Testis (tissue), 3 donors: ENCODE measurements around the gene CTBP2. TPM values are rescaled to one million over a fixed set of nuclear protein-coding genes. Genes with fewer than 3 reads are reported as not detected.

Experiments
- DNase-seq: peaks from one replicate; pipeline ENCODE4 v3.0.0-alpha.2; 2019
- H3K27ac ChIP-seq, 2 donors: fragments of 200-600 bp; sonication (generic); one replicate each; pipeline ENCODE4 v1.5.1; 2019
- H3K27me3 ChIP-seq: fragments of 200-600 bp; sonication (generic); one replicate; pipeline ENCODE4 v1.5.1; 2019
- H3K36me3 ChIP-seq: fragments of 200-600 bp; sonication (generic); one replicate; pipeline ENCODE4 v1.5.1; 2017; ENCODE audit warnings: low read depth; ENCODE audit errors: missing control alignments
- H3K4me1 ChIP-seq: fragments of 200-600 bp; sonication (generic); one replicate; pipeline ENCODE4 v1.5.1; 2019
- H3K4me3 ChIP-seq, 2 donors: fragments of 200-600 bp; sonication (generic); one replicate each; pipeline ENCODE4 v1.5.1; 2017 to 2019
- H3K9me3 ChIP-seq: fragments of 200-600 bp; sonication (generic); one replicate; pipeline ENCODE4 v1.5.1; 2017
- POLR2A ChIP-seq: fragments of 450-650 bp; IDR thresholded peaks from one replicate; pipeline ENCODE4 v1.6.1; 2017; ENCODE audit warnings: antibody characterized with exemption, mild to moderate bottlenecking, moderate library complexity
- WGBS, 2 donors: methylation state at CpG; one replicate each; pipeline ENCODE4 v1.1.5; 2018; 5-methylcytosine and 5-hydroxymethylcytosine counted together
- intact Hi-C: fragments of 100-400 bp; cut with DNase I; formaldehyde crosslinking; loops from one replicate; pipeline ENCODE4 v1.15.1; 2023; ENCODE audit warnings: low total_unique reads
- polyA plus RNA-seq: library from polyadenylated mRNA; stranded (reverse); fragments of 350-450 nt; fragmentation: Illumina TruSeq; extraction: RNeasy Lipid Tissue Mini Kit (QIAGEN cat#74804); gene quantifications from one replicate; pipeline ENCODE4 v1.2.3, GENCODE V29; 2014; ENCODE audit warnings: low read depth, low replicate concordance; ENCODE audit not compliant: insufficient read depth
- total RNA-seq, 2 donors: library from RNA; depleted of rRNA; stranded (reverse); fragments of >200 nt; gene quantifications; one replicate each; pipeline ENCODE4 v1.2.3, GENCODE V29; 2016
- TF ChIP-seq, protein P1 (sequence below), 3 experiments: fragments of 450-650 bp in 2 of 3; fragments of 200-600 bp in 1 of 3; sonication (generic) in 1 of 3; IDR thresholded peaks; one replicate each; pipeline ENCODE4 v1.5.1; 2016 to 2019; ENCODE audit warnings: antibody characterized with exemption in 3 of 3, mild to moderate bottlenecking in 2 of 3, moderate library complexity in 1 of 3

CTBP2 gene
- total and polyA plus RNA-seq, 3 donors from 2014 or later = 44.7 to 79.5 (median 52.4) TPM

DNA sequence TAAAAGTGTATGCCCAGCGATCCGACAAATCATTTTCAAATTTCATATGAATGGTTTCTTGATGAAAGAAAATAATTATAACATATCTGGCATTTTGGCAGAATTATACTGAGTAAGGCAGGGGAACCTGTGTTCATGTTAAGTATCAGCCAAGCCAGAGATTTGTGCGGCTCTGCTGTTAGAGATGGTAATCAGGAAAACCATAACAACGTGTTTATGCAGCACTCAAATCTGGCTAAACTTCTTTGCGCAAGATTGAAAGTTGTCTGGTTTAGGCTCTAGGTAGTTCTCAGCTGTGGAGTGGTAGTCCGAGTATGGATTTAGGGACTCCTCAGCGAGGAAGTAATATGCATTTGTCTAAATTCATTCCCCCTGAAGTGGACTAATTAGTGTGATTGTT is 8.9 kb upstream of the CTBP2 start:
- TF ChIP-seq POLR2A = no peak
- TF ChIP-seq, protein P1, sequence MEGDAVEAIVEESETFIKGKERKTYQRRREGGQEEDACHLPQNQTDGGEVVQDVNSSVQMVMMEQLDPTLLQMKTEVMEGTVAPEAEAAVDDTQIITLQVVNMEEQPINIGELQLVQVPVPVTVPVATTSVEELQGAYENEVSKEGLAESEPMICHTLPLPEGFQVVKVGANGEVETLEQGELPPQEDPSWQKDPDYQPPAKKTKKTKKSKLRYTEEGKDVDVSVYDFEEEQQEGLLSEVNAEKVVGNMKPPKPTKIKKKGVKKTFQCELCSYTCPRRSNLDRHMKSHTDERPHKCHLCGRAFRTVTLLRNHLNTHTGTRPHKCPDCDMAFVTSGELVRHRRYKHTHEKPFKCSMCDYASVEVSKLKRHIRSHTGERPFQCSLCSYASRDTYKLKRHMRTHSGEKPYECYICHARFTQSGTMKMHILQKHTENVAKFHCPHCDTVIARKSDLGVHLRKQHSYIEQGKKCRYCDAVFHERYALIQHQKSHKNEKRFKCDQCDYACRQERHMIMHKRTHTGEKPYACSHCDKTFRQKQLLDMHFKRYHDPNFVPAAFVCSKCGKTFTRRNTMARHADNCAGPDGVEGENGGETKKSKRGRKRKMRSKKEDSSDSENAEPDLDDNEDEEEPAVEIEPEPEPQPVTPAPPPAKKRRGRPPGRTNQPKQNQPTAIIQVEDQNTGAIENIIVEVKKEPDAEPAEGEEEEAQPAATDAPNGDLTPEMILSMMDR (IDR thresholded peaks at IDR 0.05) = no peak
- intact Hi-C loops = no loop called here
- Histone ChIP-seq H3K36me3 (no peaks in the 10 kb centered on the region), H3K4me3 (no peak overlapping the region), H3K27ac (no peak overlapping the region), H3K9me3 (no peaks in the 10 kb centered on the region), H3K27me3 (no peaks in the 10 kb centered on the region), H3K4me1 (no peaks in the 10 kb centered on the region)
- WGBS, 2 donors = 85 to 90% methylated on average over 7 of the region's 7 CpGs
- no peak for DNase-seq

DNA sequence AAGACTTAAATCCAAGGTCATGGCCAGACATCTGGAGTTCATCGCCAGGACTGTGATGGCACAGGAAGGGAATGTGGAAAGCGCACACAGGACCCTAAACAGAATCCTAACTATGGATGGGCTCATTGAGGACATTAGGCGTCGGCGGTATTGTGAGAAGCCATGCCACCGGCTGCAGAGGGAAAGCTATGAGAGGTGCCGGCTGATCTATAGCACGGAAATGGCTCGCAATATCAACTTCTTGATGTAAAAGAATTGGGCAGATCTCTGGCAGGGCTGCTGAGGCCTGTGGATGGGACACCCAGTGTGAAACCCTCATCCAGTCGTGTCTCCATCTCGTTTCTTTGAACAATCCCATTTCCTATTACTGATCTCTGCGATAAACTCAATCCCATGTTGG is 6.3 kb upstream of the CTBP2 start:
- H3K9me3 ChIP-seq = no peaks in the 10 kb centered on the region
- no peak overlapping the region for H3K4me3 ChIP-seq
- WGBS, 2 donors = 95 to 97% methylated on average over 12 of the region's 12 CpGs
- TF ChIP-seq POLR2A = no peak
- TF ChIP-seq, protein P1 (IDR thresholded peaks at IDR 0.05) = no peak
- no peak for DNase-seq
- no peaks in the 10 kb centered on the region for H3K36me3 ChIP-seq
- H3K4me1 ChIP-seq = no peaks in the 10 kb centered on the region
- H3K27me3 ChIP-seq = no peaks in the 10 kb centered on the region
- intact Hi-C loops = no loop called here
- H3K27ac ChIP-seq = no peak overlapping the region

DNA sequence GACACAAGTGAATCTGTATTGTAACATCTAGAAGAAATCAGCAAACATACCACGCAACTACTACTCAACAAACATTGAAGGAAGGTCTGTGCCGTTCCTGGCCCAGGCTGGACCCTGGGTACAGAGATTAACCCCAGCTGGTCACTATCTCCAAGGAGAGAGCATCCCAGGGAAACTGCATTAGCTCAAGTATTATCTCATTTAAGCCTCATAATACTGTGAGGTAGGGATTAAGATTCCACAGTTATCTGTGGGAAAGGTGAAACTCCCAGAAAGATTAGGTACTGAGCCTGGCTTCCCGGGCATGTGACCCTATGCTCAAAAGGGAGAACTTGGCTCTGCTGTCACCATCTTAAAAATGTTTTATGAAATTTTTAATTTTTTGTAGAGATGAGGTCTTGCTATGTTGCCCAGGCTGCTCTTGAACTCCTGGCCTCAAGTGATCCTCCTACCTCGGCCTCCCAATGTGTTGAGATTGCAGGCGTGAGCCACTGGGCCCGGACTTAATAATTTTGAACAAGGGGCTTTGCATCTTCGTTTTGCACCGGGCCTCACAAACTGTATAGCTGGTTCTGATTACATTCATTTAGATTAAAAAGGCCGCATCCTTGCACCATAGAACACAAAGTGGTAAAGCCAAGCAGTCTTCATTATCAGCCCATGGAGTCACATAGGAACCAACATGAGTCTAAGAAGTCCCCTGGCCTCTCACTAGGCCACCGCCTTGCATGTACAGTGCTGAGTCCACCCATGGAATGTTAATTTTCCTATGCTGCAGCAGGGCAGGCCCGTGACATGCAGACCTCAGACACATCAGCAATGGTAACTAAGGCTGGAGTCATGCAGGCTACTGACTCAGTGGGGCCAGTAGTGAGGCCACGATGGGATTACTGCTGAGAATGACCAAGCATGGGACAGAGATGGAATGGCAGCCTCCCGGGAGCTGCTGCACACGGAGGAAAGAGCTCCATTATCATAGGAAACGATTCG is 5.5 kb upstream of the CTBP2 start:
- H3K4me3 ChIP-seq = no peak overlapping the region
- no peak for DNase-seq
- H3K9me3 ChIP-seq = no peaks in the 10 kb centered on the region
- WGBS, 2 donors = 95% methylated on average over 16 of the region's 16 CpGs
- H3K27ac ChIP-seq = no peak overlapping the region
- no peaks in the 10 kb centered on the region for H3K4me1 ChIP-seq
- TF ChIP-seq POLR2A = no peak
- TF ChIP-seq, protein P1 (IDR thresholded peaks at IDR 0.05) = no peak
- H3K36me3 ChIP-seq = no peaks in the 10 kb centered on the region
- H3K27me3 ChIP-seq = no peaks in the 10 kb centered on the region
- intact Hi-C loops = no loop called here

DNA sequence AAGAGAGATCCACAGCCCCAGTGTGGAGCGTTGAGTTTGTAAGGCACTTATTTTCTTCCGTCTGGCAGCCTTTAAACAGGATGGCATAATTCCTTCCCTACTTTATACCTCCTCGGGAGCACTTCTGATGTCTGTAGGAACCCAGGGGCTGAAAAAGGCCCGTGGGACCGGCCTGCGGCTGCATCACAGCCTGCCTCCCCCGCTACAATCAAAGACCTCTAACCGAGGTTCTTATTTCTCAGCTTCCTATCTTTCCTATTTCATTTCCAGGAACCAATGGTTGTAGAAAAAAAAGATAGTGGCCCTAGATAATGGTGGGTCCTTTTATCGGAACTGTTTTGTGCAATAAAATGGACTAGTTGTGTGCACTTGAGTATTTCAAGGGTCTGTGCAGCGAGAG is 4.1 kb upstream of the CTBP2 start:
- no peaks in the 10 kb centered on the region for H3K9me3 ChIP-seq
- TF ChIP-seq, protein P1 (IDR thresholded peaks at IDR 0.05) = no peak
- no peak for TF ChIP-seq POLR2A
- no peak overlapping the region for H3K27ac ChIP-seq
- DNase-seq = no peak
- WGBS, 2 donors = 87 to 89% methylated on average over 10 of the region's 10 CpGs
- H3K27me3 ChIP-seq = no peaks in the 10 kb centered on the region
- H3K4me1 ChIP-seq = no peaks in the 10 kb centered on the region
- H3K36me3 ChIP-seq = no peaks in the 10 kb centered on the region
- H3K4me3 ChIP-seq = no peak overlapping the region
- intact Hi-C loops = loop anchor here (5.0 kb wide), 1 partner anchor 107 kb away; no protein-coding TSS in a partner anchor
